Fibroblast of lung (primary cell): ENCODE measurements around the gene NFE2L1.

Experiments
- CTCF ChIP-seq, 2 donors: IDR thresholded peaks in 1 of 2; conservative IDR thresholded peaks in 1 of 2; 1 replicate in 1 of 2; 2 replicates in 1 of 2; pipeline ENCODE4 v1.5.1; 2011 to 2012; ENCODE audit warnings: low read length in 2 of 2, control low read depth in 1 of 2, inconsistent platforms in 1 of 2, low read depth in 1 of 2, mild to moderate bottlenecking in 1 of 2
- EZH2 ChIP-seq: IDR thresholded peaks from 2 replicates; pipeline ENCODE4 v1.5.1; 2012; ENCODE audit warnings: low read length, control low read depth, mild to moderate bottlenecking; ENCODE audit errors: missing control alignments

GRCh38 chr17:48022901-48023300 is 25.3 kb upstream of the NFE2L1 start:
- TF ChIP-seq CTCF (conservative IDR thresholded peaks at IDR 0.05 in 1 of 2, IDR thresholded peaks at IDR 0.05 in 1 of 2; ENCODE audit: low read depth in 1 of 2, low read length in 2 of 2) (no peak), EZH2 (no peak)
